NCI-H187 treated with DMSO at 0.1 percent for 48 hours (cell line): ENCODE results near the gene NINJ2.

Source experiments
- DNase-seq: peaks from one replicate; lab custom pipeline; 2025; lab: John Stamatoyannopoulos, UW

NINJ2 gene

DNA sequence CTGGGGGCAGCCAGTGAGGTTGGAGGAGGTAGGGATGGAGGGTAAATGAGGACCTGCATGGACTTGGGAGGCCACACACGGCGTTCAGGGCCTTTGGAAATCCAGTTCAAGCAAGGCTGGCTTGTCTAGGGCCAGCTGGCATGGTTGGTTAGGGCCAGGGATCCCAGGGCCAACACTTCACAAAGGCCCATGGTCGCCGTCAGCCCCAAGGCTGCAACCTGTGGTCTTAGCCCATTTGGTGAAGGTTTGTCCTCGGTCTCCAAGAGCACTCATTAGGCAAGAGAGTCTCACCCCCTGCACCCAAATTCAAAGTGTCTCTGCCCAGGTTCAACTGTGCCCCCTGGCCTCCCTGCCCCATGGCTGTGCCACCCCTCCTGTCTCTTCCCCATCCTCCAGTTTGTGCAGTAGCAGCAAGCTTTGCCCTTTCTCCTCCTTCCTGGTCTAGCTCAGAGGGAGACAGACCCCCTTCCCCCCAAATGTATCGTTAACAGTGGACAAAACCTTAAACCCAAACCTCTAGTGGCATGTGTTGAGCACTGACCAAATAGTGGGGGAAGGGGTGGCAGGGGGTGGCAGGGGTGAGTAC is 94.1 kb downstream of the NINJ2 start:
- DNase-seq = no peak

DNA sequence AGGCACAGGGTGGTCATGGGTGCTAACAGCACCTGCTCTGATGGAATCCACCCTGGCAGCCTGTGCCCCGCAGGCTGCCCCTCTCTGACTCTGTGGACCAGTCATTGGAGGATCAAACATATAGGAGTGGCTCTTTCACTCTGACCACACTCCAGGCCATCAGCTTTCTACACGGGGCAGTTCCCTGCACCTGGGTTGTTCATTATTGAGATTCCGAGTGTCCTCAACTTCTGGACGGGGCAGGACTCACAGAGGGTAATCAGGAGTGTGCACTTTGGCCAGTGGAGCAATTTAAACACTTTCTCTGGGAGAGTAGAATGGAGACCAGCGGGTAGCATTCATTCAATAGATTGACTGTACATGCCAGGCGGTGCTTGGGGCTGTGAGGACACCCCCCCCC is 94.8 kb downstream of the NINJ2 start:
- no peak for DNase-seq

DNA sequence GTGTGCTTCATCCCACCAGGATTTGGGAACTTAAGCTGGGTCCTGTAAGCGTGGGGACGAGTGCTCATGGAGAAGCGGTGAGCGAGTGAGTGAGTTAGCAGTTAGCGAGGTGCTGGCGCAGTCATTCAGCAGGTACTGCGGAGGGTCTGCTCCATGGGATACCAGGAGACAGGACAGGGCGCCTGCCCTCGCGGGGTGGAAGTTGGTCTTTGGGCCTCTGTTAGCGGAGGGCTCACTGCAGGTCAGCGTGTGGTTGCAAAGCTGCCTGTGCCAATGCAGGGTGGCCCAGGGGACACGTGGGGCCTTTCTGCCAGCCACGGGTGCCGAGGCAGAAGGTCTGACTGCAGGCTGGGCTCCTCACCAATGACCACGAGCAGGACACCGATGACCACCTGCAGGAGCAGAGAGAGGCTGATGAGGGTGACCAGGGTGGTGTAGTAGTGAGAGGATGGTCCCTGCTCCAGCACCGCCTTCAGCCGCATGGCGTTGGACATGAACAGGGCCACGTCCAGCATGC is 97.6 kb downstream of the NINJ2 start:
- no peak for DNase-seq

DNA sequence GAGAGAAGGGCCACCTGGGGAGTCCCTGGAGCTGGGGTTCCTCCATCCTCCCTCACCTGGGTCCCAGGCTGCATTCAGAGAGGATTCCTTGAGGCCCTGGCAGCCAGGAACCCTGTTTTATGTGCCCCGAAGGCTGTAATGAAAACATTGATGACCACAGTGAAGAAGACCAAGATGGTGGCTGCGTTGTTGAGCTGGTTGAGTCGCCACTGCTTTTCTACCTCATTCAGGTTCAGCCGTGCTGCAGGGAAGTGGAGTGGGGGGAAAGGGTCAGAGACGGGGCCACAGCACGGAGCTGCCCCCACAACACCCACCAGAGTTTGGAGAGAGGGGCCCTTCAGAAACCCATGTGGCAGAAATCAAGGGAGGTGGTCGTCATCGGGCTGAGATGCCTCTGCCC is 98.1 kb downstream of the NINJ2 start:
- no peak for DNase-seq

DNA sequence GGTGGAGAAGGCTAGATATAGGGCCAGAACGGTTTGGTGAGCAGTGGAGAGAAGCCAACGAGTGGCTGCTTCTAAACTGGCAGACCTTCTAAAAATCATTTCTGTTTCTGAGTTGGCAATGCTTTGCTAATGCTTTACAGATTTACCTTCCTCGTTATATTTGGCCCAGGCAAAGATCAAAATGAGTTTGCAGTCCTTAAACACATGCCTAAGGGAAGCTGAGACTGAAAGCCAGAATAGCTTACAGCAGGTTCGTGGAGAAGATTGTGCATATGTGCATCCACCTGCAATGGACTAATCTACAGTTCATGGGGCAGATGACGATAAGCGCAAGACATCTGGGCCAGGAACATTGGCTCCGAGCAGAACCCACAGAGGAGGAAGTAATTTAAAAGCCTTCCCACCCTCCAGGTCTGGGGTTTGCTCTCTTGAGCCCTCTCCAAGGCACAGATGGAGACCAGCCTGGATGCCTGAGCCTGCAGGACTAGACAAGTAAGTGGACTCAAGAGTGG is 99.4 kb downstream of the NINJ2 start:
- DNase-seq = no peak

DNA sequence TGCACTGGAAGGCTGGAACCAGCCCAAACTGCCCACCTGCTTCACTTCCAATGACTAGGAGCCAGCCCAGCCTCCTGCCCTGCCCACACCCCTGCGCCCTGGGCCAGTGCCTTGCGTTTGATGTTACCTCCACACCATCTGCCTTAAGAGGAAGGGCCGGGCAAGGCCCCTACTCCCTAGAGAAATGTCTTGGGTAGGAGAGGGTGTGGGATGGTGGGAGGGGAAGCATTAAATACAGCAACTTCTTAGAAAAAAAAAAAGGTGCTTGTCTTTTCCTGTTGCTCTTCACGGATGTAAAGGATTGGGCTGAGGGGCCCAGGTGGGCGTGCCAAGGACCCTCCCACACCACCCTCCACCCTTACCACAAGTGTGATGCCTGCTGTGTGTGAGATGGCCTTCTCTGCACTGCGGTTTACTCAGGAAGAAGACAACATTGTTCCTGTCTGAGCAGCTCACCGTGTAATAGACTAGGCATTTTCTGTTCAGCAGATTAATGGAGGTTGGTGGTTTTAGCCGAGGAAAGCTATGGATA is 99.9 kb downstream of the NINJ2 start:
- no peak for DNase-seq

DNA sequence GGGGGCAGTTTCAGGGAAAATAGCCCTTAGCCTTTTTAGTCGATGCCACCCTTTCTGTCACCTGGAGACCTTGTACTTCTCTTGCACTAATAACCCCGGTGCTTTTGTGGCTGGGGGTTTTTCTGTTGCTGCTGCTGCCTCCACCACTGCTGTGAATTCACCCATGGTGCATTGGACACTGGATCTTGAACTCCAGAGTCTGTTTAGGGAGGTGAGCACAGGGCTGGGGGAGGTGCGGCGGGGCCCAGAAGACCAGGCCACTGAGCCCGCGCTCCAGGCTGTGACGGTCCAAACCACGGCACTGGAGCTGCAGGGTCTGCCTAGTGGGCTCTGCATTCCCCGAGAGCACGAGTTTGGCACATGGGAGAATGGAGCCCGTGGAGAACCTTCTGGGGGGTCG is 100.6 kb downstream of the NINJ2 start:
- DNase-seq = no peak

DNA sequence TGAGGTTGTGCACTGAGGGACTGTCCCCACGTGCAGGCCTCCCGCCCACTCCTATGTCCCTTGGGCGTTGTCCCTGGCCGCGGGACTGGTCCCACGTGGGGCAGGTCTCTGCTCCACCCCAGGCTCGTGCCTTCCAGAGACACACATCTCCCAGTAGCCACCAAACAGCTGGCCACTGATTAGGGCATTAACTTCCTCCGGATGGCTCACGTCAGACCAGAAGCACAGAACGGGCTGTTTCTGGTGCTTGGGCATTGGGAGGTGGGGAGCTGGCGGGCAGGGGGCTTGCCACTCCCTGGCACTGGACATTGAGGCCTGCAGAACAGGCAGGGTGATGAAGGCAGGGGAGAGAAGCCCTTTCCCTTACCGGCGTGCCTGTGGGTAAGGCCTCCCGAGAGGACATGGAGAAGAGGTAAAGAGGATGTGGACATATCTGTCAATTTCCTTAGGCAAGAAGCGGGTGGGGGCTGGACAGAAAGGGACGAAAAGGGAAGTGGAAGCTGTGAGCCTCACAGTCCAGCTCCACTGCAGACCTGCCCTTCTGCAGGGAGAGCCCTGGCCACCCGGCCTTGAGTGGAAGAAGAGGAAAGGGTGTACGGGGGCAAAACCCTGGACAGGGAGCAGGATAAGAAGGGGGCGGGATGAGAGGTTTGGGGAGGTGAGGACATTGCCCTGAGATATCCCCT is 101.2 kb downstream of the NINJ2 start:
- DNase-seq = no peak

DNA sequence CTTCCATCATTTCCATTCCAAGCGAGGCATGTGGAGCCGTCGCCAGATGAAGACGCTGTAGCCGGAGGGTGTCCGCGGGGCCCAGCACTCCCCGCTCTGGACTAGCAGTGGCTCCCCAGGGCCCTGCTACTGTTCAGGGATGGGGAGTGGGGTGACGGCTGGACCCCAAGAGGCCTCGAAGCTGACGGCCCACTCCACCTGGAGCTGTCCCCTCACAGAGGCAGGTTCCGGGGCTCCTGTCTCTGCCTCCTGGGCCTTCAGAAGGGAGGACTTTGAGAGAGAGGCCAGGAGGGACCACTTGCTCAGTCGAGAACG is 101.9 kb downstream of the NINJ2 start:
- DNase-seq = no peak

DNA sequence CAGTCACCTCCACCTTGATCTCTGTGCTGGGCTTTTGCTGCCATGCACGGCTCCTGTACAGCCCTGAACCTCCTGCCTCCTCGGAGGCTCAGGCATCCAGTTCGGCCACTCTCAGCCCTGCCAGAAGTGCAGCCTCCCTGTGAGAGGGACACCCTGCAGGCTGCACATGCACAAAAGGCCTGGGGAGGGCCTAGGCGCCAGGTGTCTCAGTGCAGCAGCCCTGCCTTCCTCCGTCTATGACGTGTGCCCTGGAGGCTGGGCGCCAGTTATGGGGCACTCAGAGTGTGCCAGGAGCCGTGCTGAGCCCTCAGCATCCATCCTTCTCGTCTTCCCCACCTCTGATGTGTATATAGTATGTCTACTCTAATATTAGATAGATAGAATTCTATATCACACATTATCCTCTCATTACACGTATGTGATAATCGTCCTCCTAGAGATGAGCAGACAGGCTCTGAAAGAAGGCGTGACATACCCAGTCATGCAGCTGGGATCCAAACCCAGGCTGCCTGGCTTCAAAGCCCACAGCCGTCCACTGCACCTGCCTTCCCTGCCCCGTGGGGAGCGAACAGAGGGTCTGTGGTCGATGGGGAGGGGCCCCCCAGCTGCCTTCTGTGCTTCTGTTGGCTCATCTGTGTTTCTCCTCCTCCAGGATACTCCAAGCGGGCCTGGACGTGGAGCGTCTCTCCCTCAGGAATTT is 102.4 kb downstream of the NINJ2 start:
- no peak for DNase-seq

DNA sequence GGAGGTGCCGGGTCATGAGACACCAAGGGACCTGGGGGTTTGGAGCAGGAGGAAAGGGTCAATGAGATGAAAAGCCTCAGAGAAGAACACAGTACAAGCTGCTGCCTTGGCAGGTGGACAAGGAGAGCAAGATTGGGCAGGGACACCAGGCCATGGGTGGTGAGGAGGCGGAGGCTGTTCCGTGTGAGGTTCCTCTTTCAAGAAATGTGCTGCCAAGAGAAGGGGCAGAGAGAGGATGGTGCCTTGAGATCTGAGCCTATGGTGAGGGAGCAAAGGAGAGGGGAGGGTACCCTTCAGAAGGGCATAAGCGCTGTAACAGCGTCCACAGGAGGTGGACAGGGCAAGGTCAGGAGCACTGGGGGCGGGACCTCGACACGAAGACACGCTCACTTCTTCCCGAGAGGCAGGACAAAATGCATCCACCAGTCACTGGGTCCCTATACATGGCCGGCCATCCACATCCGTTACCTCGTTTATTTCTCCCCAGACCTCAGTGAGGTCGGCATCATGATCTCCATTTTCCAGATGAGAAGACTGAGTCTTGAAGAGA is 103.3 kb downstream of the NINJ2 start:
- DNase-seq = no peak

DNA sequence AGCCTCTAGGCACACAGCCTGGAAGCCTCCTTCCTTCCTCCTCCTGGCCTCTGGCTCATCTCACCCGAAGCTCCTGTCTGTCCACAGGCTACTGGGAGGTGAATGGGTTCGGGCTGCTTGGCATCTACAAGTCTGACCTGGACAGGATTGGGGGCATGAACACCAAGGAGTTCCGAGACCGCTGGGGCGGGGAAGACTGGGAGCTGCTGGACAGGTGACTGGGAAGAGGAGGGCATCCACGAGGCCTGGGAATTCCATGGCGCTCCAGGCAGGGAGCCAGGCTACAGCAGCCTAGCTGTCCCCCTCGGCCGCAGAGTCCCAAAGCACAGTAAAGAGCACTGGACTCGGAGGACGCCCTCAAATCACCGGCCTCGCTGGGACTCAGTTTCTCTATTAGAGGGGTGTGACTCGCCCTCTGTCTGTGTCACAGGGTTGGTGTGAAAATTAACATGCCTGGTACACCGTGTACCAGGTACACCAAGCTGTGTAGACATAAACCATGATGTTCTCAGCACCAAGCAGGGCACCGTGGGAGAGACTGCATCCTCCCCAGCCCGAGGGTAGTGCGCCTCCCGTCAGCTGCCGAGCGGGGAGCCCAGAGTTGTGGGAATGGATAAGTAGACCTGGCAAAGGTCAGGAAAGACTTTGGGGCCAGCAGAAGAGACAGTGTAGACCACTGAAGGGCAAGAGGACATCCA is 103.9 kb downstream of the NINJ2 start:
- no peak for DNase-seq

DNA sequence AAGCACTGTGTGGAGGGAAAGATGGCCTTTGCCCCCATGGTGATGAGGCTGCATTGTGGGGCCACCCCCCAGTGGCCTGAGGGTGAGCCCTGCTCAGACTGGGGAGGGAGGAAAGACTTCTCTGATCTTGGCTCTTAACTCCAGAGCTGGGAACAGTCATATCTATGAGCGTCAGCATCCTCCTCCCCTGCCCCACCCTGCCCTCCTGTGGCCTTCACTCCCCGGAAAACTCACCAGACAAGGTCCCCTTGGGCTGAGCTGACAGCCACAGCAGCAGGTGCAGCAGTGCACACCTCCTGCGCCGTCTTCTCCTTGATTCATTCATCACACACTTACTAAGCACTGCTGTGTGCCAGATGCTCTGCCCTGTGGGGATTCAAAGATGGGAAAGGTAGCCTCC is 104.7 kb downstream of the NINJ2 start:
- DNase-seq = no peak

DNA sequence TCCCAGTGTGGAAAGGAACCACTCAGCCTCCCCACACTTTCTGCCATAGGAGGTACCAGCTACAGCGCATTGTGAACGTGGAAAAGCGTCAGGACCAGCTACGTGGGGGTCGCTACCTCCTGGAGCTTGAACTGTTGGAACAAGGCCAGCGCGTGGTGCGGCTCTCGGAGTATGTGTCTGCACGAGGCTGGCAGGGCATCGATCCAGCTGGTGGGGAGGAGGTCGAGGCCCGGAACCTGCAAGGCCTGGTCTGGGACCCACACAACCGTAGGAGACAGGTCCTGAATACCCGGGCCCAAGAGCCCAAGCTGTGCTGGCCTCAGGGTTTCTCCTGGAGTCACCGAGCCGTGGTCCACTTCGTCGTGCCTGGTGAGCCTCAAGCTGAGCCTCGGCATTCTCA is 106.7 kb downstream of the NINJ2 start:
- no peak for DNase-seq

DNA sequence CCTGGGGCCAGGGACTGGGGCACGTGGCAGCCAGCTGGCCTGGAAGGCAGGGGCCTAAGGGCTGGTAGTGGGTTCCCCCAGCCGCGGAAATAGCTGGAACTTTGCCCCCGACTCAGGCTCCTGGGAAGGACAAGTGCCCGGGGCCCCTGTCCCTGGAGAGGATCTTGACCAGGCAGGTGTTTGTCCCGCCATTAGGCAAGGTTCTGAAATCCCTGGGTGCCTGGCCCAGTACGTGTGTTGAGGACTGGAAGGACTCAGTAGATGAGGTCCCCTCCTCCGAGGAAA is 109.3 kb downstream of the NINJ2 start:
- DNase-seq = no peak

DNA sequence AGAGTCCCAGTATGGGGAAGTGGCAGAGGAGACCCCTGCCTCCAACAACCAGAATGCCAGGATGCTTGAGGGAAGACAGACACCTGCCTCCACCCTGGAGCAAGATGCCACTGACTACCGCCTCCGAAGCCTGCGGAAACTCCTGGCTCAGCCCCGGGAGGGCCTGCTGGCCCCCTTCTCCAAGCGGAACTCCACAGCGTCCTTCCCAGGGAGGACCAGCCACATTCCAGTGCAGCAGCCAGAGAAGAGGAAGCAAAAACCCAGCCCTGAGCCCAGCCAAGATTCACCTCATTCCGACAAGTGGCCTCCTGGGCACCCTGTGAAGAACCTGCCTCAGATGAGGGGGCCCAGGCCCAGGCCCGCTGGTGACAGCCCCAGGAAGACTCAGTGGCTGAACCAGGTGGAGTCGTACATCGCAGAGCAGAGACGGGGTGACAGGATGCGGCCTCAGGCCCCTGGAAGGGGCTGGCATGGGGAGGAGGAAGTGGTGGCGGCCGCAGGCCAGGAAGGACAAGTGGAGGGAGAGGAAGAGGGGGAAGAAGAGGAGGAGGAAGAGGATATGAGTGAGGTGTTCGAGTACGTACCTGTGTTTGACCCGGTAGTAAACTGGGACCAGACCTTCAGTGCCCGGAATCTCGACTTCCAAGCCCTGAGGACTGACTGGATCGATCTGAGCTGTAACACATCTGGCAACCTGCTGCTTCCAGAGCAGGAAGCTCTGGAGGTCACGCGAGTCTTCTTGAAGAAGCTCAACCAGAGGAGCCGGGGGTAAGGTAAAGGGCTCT is 109.8 kb downstream of the NINJ2 start:
- DNase-seq = no peak

DNA sequence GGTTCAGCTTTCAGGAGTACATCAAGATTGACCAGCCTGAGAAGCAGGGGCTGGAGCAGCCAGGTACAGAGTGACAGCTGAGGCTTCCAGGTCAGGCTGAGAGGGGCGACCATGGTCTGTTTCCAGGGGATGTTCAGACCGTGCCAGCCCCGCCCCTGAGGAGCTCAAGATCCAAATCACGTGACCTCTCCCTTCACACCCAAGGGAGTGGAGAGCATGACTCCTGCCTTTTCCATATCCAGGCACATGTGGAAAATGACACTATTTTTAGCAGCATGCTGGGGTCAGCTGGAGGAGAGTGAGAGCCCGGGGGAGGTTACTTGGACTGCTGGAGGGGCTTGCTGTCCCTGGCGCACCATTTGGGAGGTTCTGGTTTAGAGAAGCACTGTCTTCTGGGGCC is 110.8 kb downstream of the NINJ2 start:
- DNase-seq = no peak

DNA sequence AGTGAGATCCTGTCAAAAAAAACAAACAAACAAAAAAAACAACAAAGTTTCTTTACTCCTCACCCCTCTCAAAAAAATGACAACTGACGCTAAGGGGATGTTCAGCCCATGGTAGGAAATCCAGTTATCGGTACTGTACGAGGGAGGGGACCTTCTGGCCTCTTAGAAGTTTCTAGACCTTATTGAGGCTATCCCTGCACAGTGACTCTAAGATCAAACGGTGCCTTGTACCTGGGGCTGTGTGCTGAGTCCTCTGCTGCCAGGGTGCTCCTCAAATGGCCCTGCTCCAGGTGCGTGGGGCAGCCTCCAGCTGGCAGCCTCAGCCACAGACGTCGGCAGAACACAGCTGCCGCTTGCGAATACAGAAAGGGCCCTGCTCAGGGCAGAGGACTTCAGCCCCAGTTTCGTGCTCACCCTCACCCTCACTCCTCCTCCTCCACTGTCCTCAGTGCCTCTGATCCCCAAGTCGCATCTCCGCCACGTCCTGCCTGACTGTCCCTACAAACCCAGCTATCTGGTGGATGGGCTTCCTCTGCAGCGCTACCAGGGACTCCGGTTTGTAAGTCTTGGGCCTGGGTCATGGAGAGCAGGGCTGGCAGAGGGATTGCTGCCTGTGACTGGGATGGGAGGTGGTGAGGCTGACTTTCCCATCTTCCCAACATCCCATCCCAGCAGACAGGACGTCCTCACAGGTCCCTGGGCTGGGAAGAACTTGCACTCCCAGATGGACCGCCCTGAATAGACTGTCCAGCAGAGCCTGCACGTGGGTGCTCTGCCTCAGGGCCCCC is 112.6 kb downstream of the NINJ2 start:
- no peak for DNase-seq

DNA sequence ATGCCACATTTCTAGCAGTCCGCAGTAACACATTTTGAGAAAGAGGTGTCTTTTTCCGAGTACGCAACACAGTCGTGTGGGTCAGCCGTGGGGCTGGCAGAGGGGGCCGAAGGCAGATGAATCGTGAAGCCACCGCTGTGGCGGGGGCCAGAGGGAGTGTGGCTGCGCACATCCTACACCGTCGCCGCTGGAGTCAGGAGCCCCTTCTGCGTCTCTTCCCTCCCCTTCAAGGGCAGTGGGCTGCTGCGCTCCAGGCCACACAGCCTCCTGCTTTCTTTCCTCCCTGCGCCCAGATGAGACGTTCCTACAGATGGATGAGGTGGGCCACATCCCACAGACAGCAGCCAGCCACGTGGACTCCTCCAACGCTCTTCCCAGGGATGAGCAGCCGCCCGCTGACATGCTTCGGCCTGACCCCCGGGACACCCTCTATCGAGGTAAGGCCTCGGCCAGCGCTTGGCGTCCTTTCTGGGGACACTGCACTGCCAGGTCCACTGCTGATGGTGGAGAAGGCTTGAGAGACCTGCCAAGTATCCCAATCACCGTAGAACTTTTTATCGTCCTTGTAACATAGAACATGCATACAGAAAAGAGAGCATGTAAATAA is 113.7 kb downstream of the NINJ2 start:
- no peak for DNase-seq

DNA sequence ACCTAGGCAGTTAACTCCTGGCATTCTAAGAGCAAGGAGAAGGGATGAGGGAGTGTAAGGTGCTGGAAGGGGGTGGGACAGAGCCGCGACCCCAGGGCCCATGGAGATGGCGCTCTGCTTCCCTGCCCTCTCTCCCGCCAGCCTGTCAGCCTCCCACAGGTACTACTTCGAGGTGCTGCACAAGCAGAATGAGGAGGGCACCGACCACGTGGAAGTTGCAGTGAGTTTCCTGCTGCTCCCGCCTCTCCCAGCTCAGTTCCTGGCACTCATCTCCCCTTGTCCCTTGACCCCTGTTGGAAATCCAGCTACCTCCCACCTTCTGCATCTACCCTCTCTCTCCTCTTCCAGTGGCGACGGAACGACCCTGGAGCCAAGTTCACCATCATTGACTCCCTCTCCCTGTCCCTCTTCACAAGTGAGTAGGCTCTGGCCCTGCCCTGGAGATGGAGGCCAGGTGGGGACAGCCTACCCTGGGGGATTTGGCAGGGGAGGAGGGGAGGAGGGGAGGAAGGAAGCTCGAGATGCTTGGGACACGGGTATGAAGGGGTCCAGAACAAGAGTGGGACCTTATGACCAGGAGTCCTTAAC is 115.3 kb downstream of the NINJ2 start:
- DNase-seq = no peak
